ENCODE results near the gene MTM1. TPM values are rescaled to one million over a fixed set of nuclear protein-coding genes. Genes with fewer than 3 reads are reported as not detected.

Gene MTM1
- total and polyA plus RNA-seq, 9 of the 15 experiments (the other 6 are each of a cell fraction or from before 2014, with no cell fraction given) = 5.6 to 13.3 (median 9.5) TPM

DNA sequence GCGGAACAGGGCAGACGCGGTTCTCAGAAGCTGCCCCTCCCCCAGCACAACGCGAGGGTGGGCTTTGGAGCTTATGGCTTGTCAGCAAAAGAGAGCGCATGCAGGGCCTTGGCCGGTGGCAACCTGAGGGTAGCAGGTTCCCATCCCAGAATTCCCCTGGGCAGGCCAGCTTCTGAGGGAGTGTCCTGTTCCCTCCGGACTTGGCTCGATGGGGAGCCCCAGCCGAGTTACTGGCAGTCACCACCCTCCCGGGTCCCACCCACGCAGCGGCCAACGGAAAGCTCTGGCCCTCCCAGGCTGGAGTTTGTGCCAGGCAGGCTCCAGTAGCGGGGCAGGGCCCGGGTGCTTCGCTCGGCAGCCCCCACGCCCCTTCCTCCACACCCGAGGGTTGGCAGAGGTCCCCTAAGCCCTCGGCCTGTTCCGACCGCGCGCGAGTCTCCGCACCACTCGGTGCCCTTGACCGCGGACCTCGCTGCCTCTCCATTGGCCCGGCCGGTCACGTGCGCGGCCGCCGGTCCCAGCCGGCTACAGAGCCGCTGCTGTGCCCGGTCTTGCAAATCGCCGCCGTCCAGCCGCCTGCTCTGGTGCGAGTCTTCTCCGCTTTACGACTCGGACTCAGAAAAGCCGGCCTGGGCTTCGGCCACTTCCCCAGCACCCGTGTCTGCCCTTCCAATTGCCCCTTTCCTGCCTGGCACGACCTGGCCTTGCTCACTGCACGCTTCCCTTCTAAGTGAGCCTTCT is 20.9 kb upstream of the MTM1 start (continued):
- TF ChIP-seq TSC22D4 (tag; IDR thresholded peaks at IDR 0.05) = no peak
- no peak for TF ChIP-seq SP2 (IDR thresholded peaks at IDR 0.05; ENCODE audit: extremely low read depth, low read depth, low read length, poor library complexity, severe bottlenecking)
- TF ChIP-seq SAP30 (IDR thresholded peaks at IDR 0.05; ENCODE audit: borderline replicate concordance, insufficient read depth, low read depth, low read length, poor library complexity, severe bottlenecking) = no peak
- TF ChIP-seq SOX6 (IDR thresholded peaks at IDR 0.05) = no peak
- TF ChIP-seq RBFOX2 (IDR thresholded peaks at IDR 0.05; ENCODE audit: low read depth, low read length) = peak; percentile 63
- TF ChIP-seq BHLHE40 (IDR thresholded peaks at IDR 0.05; ENCODE audit: low read length) = peak; percentile 72
- TF ChIP-seq SPI1 (IDR thresholded peaks at IDR 0.05; ENCODE audit: borderline replicate concordance, low read depth, low read length) = no peak
- TF ChIP-seq, protein P1, sequence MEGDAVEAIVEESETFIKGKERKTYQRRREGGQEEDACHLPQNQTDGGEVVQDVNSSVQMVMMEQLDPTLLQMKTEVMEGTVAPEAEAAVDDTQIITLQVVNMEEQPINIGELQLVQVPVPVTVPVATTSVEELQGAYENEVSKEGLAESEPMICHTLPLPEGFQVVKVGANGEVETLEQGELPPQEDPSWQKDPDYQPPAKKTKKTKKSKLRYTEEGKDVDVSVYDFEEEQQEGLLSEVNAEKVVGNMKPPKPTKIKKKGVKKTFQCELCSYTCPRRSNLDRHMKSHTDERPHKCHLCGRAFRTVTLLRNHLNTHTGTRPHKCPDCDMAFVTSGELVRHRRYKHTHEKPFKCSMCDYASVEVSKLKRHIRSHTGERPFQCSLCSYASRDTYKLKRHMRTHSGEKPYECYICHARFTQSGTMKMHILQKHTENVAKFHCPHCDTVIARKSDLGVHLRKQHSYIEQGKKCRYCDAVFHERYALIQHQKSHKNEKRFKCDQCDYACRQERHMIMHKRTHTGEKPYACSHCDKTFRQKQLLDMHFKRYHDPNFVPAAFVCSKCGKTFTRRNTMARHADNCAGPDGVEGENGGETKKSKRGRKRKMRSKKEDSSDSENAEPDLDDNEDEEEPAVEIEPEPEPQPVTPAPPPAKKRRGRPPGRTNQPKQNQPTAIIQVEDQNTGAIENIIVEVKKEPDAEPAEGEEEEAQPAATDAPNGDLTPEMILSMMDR (IDR thresholded peaks at IDR 0.05 in 2 of 3, conservative IDR thresholded peaks at IDR 0.05 in 1 of 3; ENCODE audit: insufficient read depth in 2 of 3, low read depth in 1 of 3, low read length in 3 of 3) = no peak
- TF ChIP-seq ZNF57 (CRISPR knock-in tag; IDR thresholded peaks at IDR 0.05) = no peak
- TF ChIP-seq FOXK2 (conservative IDR thresholded peaks at IDR 0.05 in 1 of 2, IDR thresholded peaks at IDR 0.05 in 1 of 2; ENCODE audit: low read depth in 2 of 2) = no peak
- TF ChIP-seq ZBTB8A (IDR thresholded peaks at IDR 0.05; ENCODE audit: partially characterized antibody) = no peak
